ENCODE measurements around the gene TBX19.

The TBX19 gene

GRCh38 chr1:168257397-168257796 is 23.3 kb upstream of the TBX19 start:
- Histone ChIP-seq H3K27ac (no peak overlapping the region), H3K36me3 (replicated peaks) (no peaks in the 10 kb centered on the region), H3K4me3 (ENCODE audit: low read depth, low read length) (no peak overlapping the region), H3K27me3 (replicated peaks) (no peaks in the 10 kb centered on the region)
- no peak for DNase-seq
- in situ Hi-C loops (cut with HindIII; ENCODE audit: low pct_ligation_motif_present, low sequenced_read_pairs): no loop called here
- TF ChIP-seq CTCF (IDR thresholded peaks at IDR 0.05; ENCODE audit: low read depth, low read length, missing control alignments): no peak

GRCh38 chr1:168259567-168259966 is 21.1 kb upstream of the TBX19 start:
- no peak for DNase-seq
- Histone ChIP-seq H3K27ac (no peak overlapping the region), H3K36me3 (replicated peaks) (no peaks in the 10 kb centered on the region), H3K27me3 (replicated peaks) (no peaks in the 10 kb centered on the region), H3K4me3 (ENCODE audit: low read depth, low read length) (no peak overlapping the region)
- no peak for TF ChIP-seq CTCF (IDR thresholded peaks at IDR 0.05; ENCODE audit: low read depth, low read length, missing control alignments)
- in situ Hi-C loops (cut with HindIII; ENCODE audit: low pct_ligation_motif_present, low sequenced_read_pairs): no loop called here

DNA sequence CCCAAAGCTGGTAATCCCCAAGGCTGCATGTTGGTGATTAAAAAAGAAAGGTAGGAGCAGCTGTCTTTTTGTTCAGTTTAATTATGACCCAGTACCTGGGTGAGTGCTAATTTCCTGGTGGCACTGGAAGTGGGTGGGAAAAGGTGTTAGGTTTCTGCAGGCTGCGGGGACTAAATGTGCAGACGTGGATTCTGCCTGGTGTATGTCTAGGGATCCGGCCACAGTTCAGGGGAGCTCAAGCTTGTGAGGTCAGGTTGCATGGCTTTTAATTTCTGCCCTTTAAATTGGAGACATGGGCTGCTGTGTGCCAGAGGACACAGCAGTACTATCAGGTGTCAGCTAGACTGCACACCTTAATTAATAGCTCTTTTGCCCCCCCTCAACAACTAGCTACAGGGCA is 20.3 kb upstream of the TBX19 start:
- no peak overlapping the region for H3K27ac ChIP-seq
- in situ Hi-C loops (cut with HindIII; ENCODE audit: low pct_ligation_motif_present, low sequenced_read_pairs): no loop called here
- H3K4me3 ChIP-seq (ENCODE audit: low read depth, low read length): no peak overlapping the region
- no peaks in the 10 kb centered on the region for H3K27me3 ChIP-seq (replicated peaks)
- TF ChIP-seq CTCF (IDR thresholded peaks at IDR 0.05; ENCODE audit: low read depth, low read length, missing control alignments): no peak
- no peak for DNase-seq
- no peaks in the 10 kb centered on the region for H3K36me3 ChIP-seq (replicated peaks)

GRCh38 chr1:168261390-168261789 is 19.3 kb upstream of the TBX19 start:
- in situ Hi-C loops (cut with HindIII; ENCODE audit: low pct_ligation_motif_present, low sequenced_read_pairs): no loop called here
- Histone ChIP-seq H3K36me3 (replicated peaks) (no peaks in the 10 kb centered on the region), H3K4me3 (ENCODE audit: low read depth, low read length) (no peak overlapping the region), H3K27ac (peak overlapping the region; percentile 38), H3K27me3 (replicated peaks) (no peaks in the 10 kb centered on the region)
- no peak for TF ChIP-seq CTCF (IDR thresholded peaks at IDR 0.05; ENCODE audit: low read depth, low read length, missing control alignments)
- peak; percentile 8 for DNase-seq

GRCh38 chr1:168263130-168263529 is 17.5 kb upstream of the TBX19 start:
- Histone ChIP-seq H3K27me3 (replicated peaks) (no peaks in the 10 kb centered on the region), H3K27ac (no peak overlapping the region), H3K36me3 (replicated peaks) (no peaks in the 10 kb centered on the region), H3K4me3 (ENCODE audit: low read depth, low read length) (no peak overlapping the region)
- no peak for DNase-seq
- TF ChIP-seq CTCF (IDR thresholded peaks at IDR 0.05; ENCODE audit: low read depth, low read length, missing control alignments): no peak
- in situ Hi-C loops (cut with HindIII; ENCODE audit: low pct_ligation_motif_present, low sequenced_read_pairs): no loop called here

- no peak for DNase-seq
- in situ Hi-C loops (cut with HindIII; ENCODE audit: low pct_ligation_motif_present, low sequenced_read_pairs): no loop called here
- Histone ChIP-seq H3K4me3 (ENCODE audit: low read depth, low read length) (no peak overlapping the region), H3K36me3 (replicated peaks) (no peaks in the 10 kb centered on the region), H3K27me3 (replicated peaks) (no peaks in the 10 kb centered on the region), H3K27ac (no peak overlapping the region)
- TF ChIP-seq CTCF (IDR thresholded peaks at IDR 0.05; ENCODE audit: low read depth, low read length, missing control alignments): no peak
Observed at GRCh38 chr1:168264296-168264695, 16.4 kb upstream of the TBX19 start.

Measured in brain microvascular endothelial cell (primary cell).